CD4-positive, alpha-beta memory T cell (primary cell): Measurements from ENCODE around the gene SGSM2. TPM values are rescaled to one million over a fixed set of nuclear protein-coding genes. Genes with fewer than 3 reads are reported as not detected.
A peak's percentile ranks its signal among the peaks of the same experiment; 100 is the strongest.

Experiments used
- CTCF ChIA-PET: fragments of 350-600 bp; sonication (Branson Sonifier 250); formaldehyde crosslinking; loops from one replicate; lab custom pipeline; 2021; ENCODE audit warnings: inconsistent platforms; ENCODE audit not compliant: partially characterized antibody; lab: Charles Lee
- POLR2A ChIA-PET: fragments of 350-600 bp; sonication (Branson Sonifier 250); formaldehyde crosslinking; loops from one replicate; lab custom pipeline; 2021; ENCODE audit not compliant: partially characterized antibody; lab: Charles Lee
- DNase-seq, 5 donors: peaks; one replicate each; pipeline versions ENCODE4 v3.0.0 to v3.0.0-alpha.2; 2020 to 2022; ENCODE audit warnings: mixed read lengths in 1 of 5
- H3K27ac ChIP-seq: one replicate; pipeline ENCODE4 v1.7.0; 2013; ENCODE audit warnings: low read depth, low read length
- H3K27me3 ChIP-seq: 2 replicates; pipeline ENCODE4 v1.7.0; 2013; ENCODE audit warnings: mild to moderate bottlenecking, low read length, moderate library complexity; ENCODE audit not compliant: insufficient read depth
- H3K36me3 ChIP-seq: 2 replicates; pipeline ENCODE4 v1.7.0; 2013; ENCODE audit warnings: mild to moderate bottlenecking, low read length, moderate library complexity; ENCODE audit not compliant: insufficient read depth
- H3K4me1 ChIP-seq: 2 replicates; pipeline ENCODE4 v1.7.0; 2013; ENCODE audit warnings: mild to moderate bottlenecking, low read length, moderate library complexity; ENCODE audit not compliant: insufficient read depth
- H3K4me3 ChIP-seq, 2 donors: one replicate each; pipeline ENCODE4 v1.7.0; 2013; ENCODE audit warnings: low read length in 2 of 2, mild to moderate bottlenecking in 1 of 2
- H3K9me3 ChIP-seq, 2 donors: one replicate each; pipeline ENCODE4 v1.7.0; 2013; ENCODE audit warnings: low read length in 2 of 2, control low read depth in 1 of 2; ENCODE audit not compliant: control insufficient read depth in 1 of 2
- H3K27ac Mint-ChIP-seq, 7 donors: one replicate each; pipeline ENCODE4 v1.8.0; 2020 to 2021; ENCODE audit warnings: mixed read lengths in 7 of 7, mild to moderate bottlenecking in 6 of 7, inconsistent platforms in 3 of 7, moderate library complexity in 3 of 7
- H3K27me3 Mint-ChIP-seq, 2 donors: one replicate each; pipeline ENCODE4 v1.8.0; 2020 to 2021; ENCODE audit warnings: mixed read lengths in 2 of 2
- H3K36me3 Mint-ChIP-seq, 2 donors: one replicate each; pipeline ENCODE4 v1.8.0; 2020 to 2021; ENCODE audit warnings: mixed read lengths in 2 of 2, inconsistent platforms in 1 of 2, mild to moderate bottlenecking in 1 of 2
- H3K4me1 Mint-ChIP-seq, 4 donors: one replicate each; pipeline ENCODE4 v1.8.0; 2020 to 2021; ENCODE audit warnings: mixed read lengths in 4 of 4, mild to moderate bottlenecking in 1 of 4
- H3K4me3 Mint-ChIP-seq, 8 donors: one replicate each; pipeline ENCODE4 v1.8.0; 2020 to 2021; ENCODE audit warnings: mixed read lengths in 8 of 8, mild to moderate bottlenecking in 7 of 8, moderate library complexity in 6 of 8, inconsistent platforms in 3 of 8
- H3K9me3 Mint-ChIP-seq, 8 donors: one replicate each; pipeline ENCODE4 v1.8.0; 2020 to 2021; ENCODE audit warnings: mixed read lengths in 8 of 8, mild to moderate bottlenecking in 5 of 8, inconsistent platforms in 3 of 8, moderate library complexity in 1 of 8
- intact Hi-C: fragments of 100-400 bp; cut with micrococcal nuclease; formaldehyde crosslinking; loops from one replicate; pipeline ENCODE4 v1.15.1; 2023
- polyA plus RNA-seq, 2 donors: library from polyadenylated mRNA; unstranded; fragments of 300-500 nt; fragmentation: Illumina TruSeq; gene quantifications; one replicate each; pipeline ENCODE4 v1.2.3, GENCODE V29; 2021
- total RNA-seq, 2 experiments: library from RNA; stranded (reverse); gene quantifications; one replicate each; pipeline ENCODE4 v1.2.3, GENCODE V29; 2021

The SGSM2 gene
- total and polyA plus RNA-seq, 4 experiments from 2014 or later, result 6.2 to 137 (median 74.2) TPM

DNA sequence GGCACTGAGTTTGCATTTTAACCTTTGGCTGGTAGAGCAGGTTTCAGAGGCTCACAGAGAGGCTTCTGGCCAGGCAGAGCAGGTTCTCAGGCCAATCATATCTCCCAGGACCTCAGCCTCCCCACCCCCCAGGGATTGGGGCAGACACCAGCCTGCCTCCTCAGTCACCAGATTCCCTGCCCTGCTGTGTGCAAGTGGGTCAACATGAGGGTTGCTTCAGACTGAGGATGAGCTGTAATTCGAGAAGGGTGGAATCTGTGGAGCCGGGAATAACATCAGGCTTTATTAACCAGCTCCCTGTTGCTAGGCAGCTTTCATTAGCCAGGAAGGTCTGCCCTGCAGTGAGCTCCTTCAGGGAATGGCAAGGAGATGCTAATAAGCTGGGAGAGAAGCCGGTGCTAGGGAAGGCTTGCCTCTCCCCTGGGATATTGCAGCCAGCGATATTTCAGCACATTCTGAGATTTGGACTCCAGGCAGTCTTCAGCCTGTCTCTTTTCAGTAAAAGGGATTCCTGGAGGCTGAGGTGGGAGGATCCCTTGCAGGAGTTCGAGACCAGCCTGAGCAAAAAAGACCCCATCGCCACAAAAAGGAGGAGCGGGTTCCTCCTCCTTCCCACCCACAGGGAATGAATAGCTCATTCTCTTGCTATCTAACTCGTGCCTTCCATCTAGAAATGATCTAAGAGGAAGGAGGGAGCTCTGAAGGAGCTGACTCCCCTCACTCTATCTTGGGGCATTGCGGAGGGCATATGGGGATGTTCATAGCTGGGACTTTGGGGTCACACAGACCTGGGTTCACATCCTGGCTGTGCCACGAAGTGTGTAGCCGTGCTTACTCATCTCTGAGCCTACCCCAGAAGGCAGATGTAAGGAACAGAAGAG lies 10.7 kb downstream of the SGSM2 start:
- H3K4me3 Mint-ChIP-seq, result no peak overlapping the region
- Histone ChIP-seq H3K27me3 (no peaks in the 10 kb centered on the region), H3K9me3 (no peaks in the 10 kb centered on the region), H3K4me3 (no peak overlapping the region), H3K36me3 (peaks cover 7% of the 10 kb centered on the region), H3K4me1 (peaks cover 6% of the 10 kb centered on the region), H3K27ac (no peak overlapping the region)
- H3K4me1 Mint-ChIP-seq, result peaks cover 2 to 18% (median 12%) of the 10 kb centered on the region in 4 donors
- ChIA-PET POLR2A (no interaction called here), CTCF (interaction anchor here (0.7 to 1.8 kb wide), 4 partner anchors 10 to 294 kb away, joined by 3 to 5 read pairs (median 5); partner anchors contain the start of gene TSR1)
- no peak overlapping the region for H3K27ac Mint-ChIP-seq
- intact Hi-C loops, result no loop called here
- no peaks in the 10 kb centered on the region for H3K27me3 Mint-ChIP-seq
- H3K36me3 Mint-ChIP-seq, result peaks cover 14 to 18% of the 10 kb centered on the region in 2 donors
- no peak for DNase-seq
- no peaks in the 10 kb centered on the region for H3K9me3 Mint-ChIP-seq

DNA sequence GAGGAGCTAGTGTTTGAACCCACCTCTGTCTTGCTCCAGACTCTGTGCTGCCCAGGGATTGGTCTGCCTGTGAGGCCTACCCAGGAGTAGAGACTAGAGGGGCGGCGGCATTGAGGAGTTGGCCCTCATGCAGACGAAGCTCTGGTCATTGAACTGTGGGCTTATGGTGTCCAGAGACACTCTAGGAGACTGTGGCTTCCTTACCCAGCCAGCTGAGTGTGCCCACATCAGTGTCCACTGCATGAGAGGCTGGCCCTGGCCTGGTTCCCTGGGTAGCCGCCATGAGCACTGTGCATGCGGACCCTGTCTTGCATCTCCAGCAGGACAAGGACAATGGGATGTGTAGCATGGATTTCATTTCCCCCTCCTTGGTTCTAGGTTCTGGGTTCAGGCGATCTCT lies 14.0 kb downstream of the SGSM2 start:
- POLR2A ChIA-PET, result interaction anchor here (2.8 to 4.1 kb wide), 2 partner anchors 14 to 48 kb away, joined by 12 to 63 read pairs; partner anchors contain the start of genes SGSM2, SMG6, SRR and TSR1
- Histone ChIP-seq H3K4me3 (no peak overlapping the region), H3K36me3 (no peaks in the 10 kb centered on the region), H3K4me1 (peaks cover 17% of the 10 kb centered on the region), H3K27ac (no peak overlapping the region), H3K9me3 (no peaks in the 10 kb centered on the region), H3K27me3 (no peaks in the 10 kb centered on the region)
- intact Hi-C loops, result loop anchor here (5.0 kb wide), 1 partner anchor 49 kb away; the partner anchor contains the start of genes SMG6 and SRR
- H3K27ac Mint-ChIP-seq, result no peak overlapping the region
- no peak for DNase-seq
- H3K9me3 Mint-ChIP-seq, result no peaks in the 10 kb centered on the region
- H3K4me3 Mint-ChIP-seq, result no peak overlapping the region
- H3K4me1 Mint-ChIP-seq, result peaks cover 10 to 20% (median 16%) of the 10 kb centered on the region in 4 donors
- CTCF ChIA-PET, result interaction anchor here (1.0 to 4.2 kb wide), 2 partner anchors 14 to 32 kb away, joined by 3 to 55 read pairs; partner anchors contain the start of genes SGSM2 and TSR1
- peaks cover 0 to 2% of the 10 kb centered on the region in 2 donors for H3K36me3 Mint-ChIP-seq
- H3K27me3 Mint-ChIP-seq, result no peaks in the 10 kb centered on the region

DNA sequence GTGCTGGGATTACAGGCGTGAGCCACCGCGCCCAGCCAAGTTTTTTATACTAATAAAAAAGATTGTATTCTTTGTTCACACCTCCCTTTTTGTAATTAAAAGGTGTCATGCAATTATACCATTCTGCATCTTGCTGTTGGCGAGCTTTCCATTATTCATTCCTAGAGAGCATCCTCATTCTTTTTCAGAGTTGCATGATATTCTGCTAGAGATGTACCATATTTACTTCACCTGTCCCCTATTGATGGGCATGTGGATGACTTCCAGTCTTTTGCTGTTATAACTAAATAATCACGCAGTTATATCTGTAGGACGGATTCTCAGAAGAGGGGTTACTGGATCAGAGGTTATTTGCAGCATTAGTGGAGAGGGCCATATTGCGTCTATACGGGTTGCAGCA lies 17.0 kb downstream of the SGSM2 start:
- Mint-ChIP-seq H3K4me3 (peak overlapping the region in 4 of 8 donors; percentile 7 to 69 (median 62)), H3K4me1 (peaks cover 10 to 20% (median 16%) of the 10 kb centered on the region in 4 donors), H3K27ac (peak overlapping the region in 6 of 7 donors; percentile 41 to 97 (median 82)), H3K27me3 (no peaks in the 10 kb centered on the region), H3K9me3 (no peaks in the 10 kb centered on the region), H3K36me3 (no peaks in the 10 kb centered on the region)
- no peak overlapping the region for H3K4me3 ChIP-seq
- H3K27me3 ChIP-seq, result no peaks in the 10 kb centered on the region
- peaks cover 17% of the 10 kb centered on the region for H3K4me1 ChIP-seq
- ChIA-PET CTCF (interaction anchor here (1.0 to 4.2 kb wide), 6 partner anchors 10 to 300 kb away, joined by 3 to 55 read pairs (median 8); partner anchors contain the start of genes HIC1, SGSM2, SMG6 and SRR), POLR2A (interaction anchor here (0.7 to 4.1 kb wide), 7 partner anchors 13 to 460 kb away, joined by 3 to 63 read pairs (median 4); partner anchors contain the start of genes SGSM2, SMG6, SRR and TSR1)
- no peaks in the 10 kb centered on the region for H3K36me3 ChIP-seq
- H3K9me3 ChIP-seq, result no peaks in the 10 kb centered on the region
- no peak for DNase-seq
- no peak overlapping the region for H3K27ac ChIP-seq
- intact Hi-C loops, result loop anchor here (5.0 kb wide), 1 partner anchor 52 kb away; the partner anchor contains the start of genes SMG6 and SRR

DNA sequence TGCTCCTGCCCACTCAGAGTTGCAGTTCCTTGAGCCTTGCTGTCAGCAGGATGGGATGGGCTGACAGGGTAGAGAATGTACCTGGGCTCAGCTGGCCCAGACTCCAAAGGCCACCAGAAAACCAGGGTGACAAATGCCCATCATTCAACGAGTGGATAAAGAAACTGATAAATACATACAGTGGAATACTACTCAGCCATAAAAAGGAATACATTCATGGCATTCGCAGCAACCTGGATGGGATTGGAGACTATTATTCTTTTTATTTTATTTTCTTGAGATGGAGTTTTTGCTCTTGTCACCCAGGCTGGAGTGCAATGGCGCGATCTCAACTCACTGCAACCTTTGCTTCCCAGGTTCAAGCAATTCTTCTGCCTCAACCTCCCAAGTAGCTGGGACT lies 19.9 kb downstream of the SGSM2 start:
- H3K27me3 Mint-ChIP-seq, result no peaks in the 10 kb centered on the region
- H3K9me3 Mint-ChIP-seq, result no peaks in the 10 kb centered on the region

DNA sequence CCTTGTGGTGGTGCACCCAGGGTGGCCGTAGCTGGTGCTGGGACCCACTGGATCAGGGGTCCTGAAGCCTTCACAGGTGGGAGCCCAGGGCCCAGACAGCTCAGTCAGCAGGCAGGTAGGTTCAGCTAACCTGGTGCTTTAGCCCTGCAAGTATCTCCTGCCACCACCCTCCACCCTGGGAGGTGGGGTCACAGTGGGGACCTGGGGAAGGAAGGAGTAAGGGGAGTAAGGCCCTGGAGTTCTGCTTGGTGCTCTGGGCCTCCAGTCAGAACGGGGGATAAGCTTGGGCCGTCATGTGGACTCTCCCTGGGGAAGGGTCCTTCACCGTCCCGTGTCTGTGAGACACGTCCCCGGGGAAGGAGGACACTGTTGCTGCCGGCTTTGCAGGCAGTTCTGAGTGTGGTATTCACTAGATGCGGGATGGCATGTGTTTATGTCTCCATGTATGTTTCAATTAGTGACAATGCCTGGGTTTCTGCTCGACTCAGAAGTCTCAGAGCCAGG lies 20.7 kb downstream of the SGSM2 start:
- Histone ChIP-seq H3K4me1 (peaks cover 17% of the 10 kb centered on the region), H3K27ac (no peak overlapping the region), H3K27me3 (no peaks in the 10 kb centered on the region), H3K36me3 (peaks cover 5% of the 10 kb centered on the region), H3K4me3 (no peak overlapping the region), H3K9me3 (no peaks in the 10 kb centered on the region)
- no peak for DNase-seq
- intact Hi-C loops, result no loop called here
- peaks cover 9 to 18% (median 15%) of the 10 kb centered on the region in 4 donors for H3K4me1 Mint-ChIP-seq
- H3K9me3 Mint-ChIP-seq, result no peaks in the 10 kb centered on the region
- peaks cover 4 to 12% of the 10 kb centered on the region in 2 donors for H3K36me3 Mint-ChIP-seq
- H3K4me3 Mint-ChIP-seq, result no peak overlapping the region
- no peaks in the 10 kb centered on the region for H3K27me3 Mint-ChIP-seq
- H3K27ac Mint-ChIP-seq, result no peak overlapping the region
- ChIA-PET POLR2A (no interaction called here), CTCF (no interaction called here)

More for the DNA sequence above, 19.9 kb downstream of the SGSM2 start:
- Histone ChIP-seq H3K36me3 (no peaks in the 10 kb centered on the region), H3K27me3 (no peaks in the 10 kb centered on the region), H3K27ac (no peak overlapping the region), H3K4me1 (peaks cover 17% of the 10 kb centered on the region), H3K9me3 (no peaks in the 10 kb centered on the region), H3K4me3 (no peak overlapping the region)
- Mint-ChIP-seq H3K36me3 (peaks cover 0 to 7% of the 10 kb centered on the region in 2 donors), H3K4me3 (peak overlapping the region in 1 of 8 donors; percentile 31), H3K27ac (peak overlapping the region in 1 of 7 donors; percentile 31), H3K4me1 (peaks cover 10 to 20% (median 16%) of the 10 kb centered on the region in 4 donors)
- CTCF ChIA-PET, result no interaction called here
- intact Hi-C loops, result no loop called here
- no peak for DNase-seq
- POLR2A ChIA-PET, result no interaction called here

DNA sequence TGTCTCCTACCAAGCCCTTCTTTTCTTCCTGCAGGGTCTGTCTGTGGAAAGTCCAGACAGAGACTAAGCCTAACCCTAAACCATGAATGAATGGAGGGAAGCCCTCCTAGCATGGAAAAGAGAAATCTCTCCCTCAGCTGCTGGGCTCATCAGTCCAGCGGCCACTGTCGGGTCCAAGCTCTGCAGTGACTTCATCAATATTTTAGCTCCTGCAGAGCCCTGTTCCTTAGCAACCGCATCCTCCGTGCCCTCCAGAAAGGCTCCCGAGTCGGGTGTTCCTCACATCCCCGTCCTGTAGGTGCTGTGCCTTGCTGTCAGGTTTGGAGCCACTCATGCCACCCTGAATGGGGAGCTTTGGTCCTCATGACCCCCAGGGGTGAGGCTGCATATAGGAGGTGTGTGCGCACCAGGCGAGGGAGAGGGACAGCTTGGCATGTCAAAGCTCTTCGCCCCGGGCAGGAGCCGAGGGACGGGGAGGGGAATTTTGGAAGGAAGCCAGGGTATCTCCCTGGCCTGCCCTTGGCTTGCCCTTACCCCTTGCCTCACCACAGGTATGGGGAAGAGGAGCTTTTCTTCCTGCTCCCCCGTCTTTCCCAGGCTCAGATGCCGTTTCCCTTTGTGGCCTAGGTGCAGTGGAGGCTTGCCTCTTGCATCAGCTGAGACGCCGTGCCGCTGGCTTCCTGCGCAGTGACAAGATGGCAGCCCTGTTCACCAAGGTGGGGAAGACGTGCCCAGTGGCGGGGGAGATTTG lies 23.9 kb downstream of the SGSM2 start:
- H3K4me3 Mint-ChIP-seq, result no peak overlapping the region
- Histone ChIP-seq H3K9me3 (no peaks in the 10 kb centered on the region), H3K4me1 (no peaks in the 10 kb centered on the region), H3K27me3 (no peaks in the 10 kb centered on the region), H3K27ac (no peak overlapping the region), H3K36me3 (peaks cover 19% of the 10 kb centered on the region), H3K4me3 (no peak overlapping the region)
- ChIA-PET POLR2A (interaction anchor here (1.2 kb wide), 1 partner anchor 25 kb away, joined by 5 read pairs; the partner anchor contains the start of gene TSR1), CTCF (interaction anchor here (0.6 to 2.2 kb wide), 4 partner anchors 9 to 55 kb away, joined by 3 to 10 read pairs (median 4); no protein-coding TSS in a partner anchor)
- H3K27me3 Mint-ChIP-seq, result no peaks in the 10 kb centered on the region
- no peak for DNase-seq
- H3K4me1 Mint-ChIP-seq, result no peaks in the 10 kb centered on the region
- intact Hi-C loops, result no loop called here
- H3K27ac Mint-ChIP-seq, result no peak overlapping the region
- H3K36me3 Mint-ChIP-seq, result peaks cover 4 to 26% of the 10 kb centered on the region in 2 donors
- H3K9me3 Mint-ChIP-seq, result no peaks in the 10 kb centered on the region
